Calu3 (cell line): ENCODE measurements around the gene LPCAT4. TPM values are rescaled to one million over a fixed set of nuclear protein-coding genes. Genes with fewer than 3 reads are reported as not detected.
A peak's percentile ranks its signal among the peaks of the same experiment; 100 is the strongest.
"Not testable (repeated sequence)": the region's sequence is repeated elsewhere in the genome, so short reads cannot be mapped to it uniquely, and the experiment has no call there.

Experiments
- BruUV-seq: library from RNA; stranded (reverse); fragments of 400-500 nt; replicated peaks from 2 replicates; lab custom pipeline; 2021; lab: Mats Ljungman, UMichigan
- CTCF ChIA-PET: fragments of 300-600 bp; sonication (Branson Sonifier 250); formaldehyde crosslinking; loops from one replicate; lab custom pipeline; 2022; ENCODE audit warnings: antibody characterized with exemption; lab: Charles Lee
- DNase-seq: peaks from one replicate; pipeline ENCODE4 v3.0.0; 2022
- H3K27ac Mint-ChIP-seq: one replicate; pipeline ENCODE4 v1.8.0; 2022; ENCODE audit warnings: mixed read lengths; ENCODE audit not compliant: unreplicated experiment
- H3K27me3 Mint-ChIP-seq: one replicate; pipeline ENCODE4 v1.8.0; 2022; ENCODE audit warnings: mixed read lengths; ENCODE audit not compliant: unreplicated experiment
- H3K36me3 Mint-ChIP-seq: one replicate; pipeline ENCODE4 v1.8.0; 2022; ENCODE audit warnings: mild to moderate bottlenecking, moderate library complexity, mixed read lengths; ENCODE audit not compliant: insufficient read depth, unreplicated experiment
- H3K4me1 Mint-ChIP-seq: one replicate; pipeline ENCODE4 v1.8.0; 2022; ENCODE audit warnings: mild to moderate bottlenecking, low read depth, mixed read lengths; ENCODE audit not compliant: unreplicated experiment
- H3K4me3 Mint-ChIP-seq: one replicate; pipeline ENCODE4 v1.8.0; 2022; ENCODE audit warnings: mild to moderate bottlenecking, low read depth, moderate library complexity, mixed read lengths; ENCODE audit not compliant: unreplicated experiment
- H3K9me3 Mint-ChIP-seq: one replicate; pipeline ENCODE4 v1.8.0; 2022; ENCODE audit warnings: low read depth, mixed read lengths; ENCODE audit not compliant: unreplicated experiment
- CTCF ChIP-seq: fragments of 200-600 bp; IDR thresholded peaks from one replicate; pipeline ENCODE4 v1.8.0; 2022; ENCODE audit warnings: antibody characterized with exemption; ENCODE audit not compliant: unreplicated experiment
- intact Hi-C: fragments of 100-400 bp; cut with micrococcal nuclease; formaldehyde crosslinking; loops from one replicate; pipeline ENCODE4 v1.10.0; 2022; ENCODE audit not compliant: unreplicated experiment
- total RNA-seq: library from RNA; stranded (reverse); gene quantifications from 2 replicates; pipeline ENCODE4 v1.2.3, GENCODE V29; 2022

The LPCAT4 gene
- total RNA-seq, 1 experiment from 2014 or later, result 28.9 TPM

- no peaks in the 10 kb centered on the region for H3K9me3 Mint-ChIP-seq
- CTCF ChIA-PET, result no interaction called here
- intact Hi-C loops, result no loop called here
- H3K4me1 Mint-ChIP-seq, result no peaks in the 10 kb centered on the region
- no peak for TF ChIP-seq CTCF
- H3K27ac Mint-ChIP-seq, result no peak overlapping the region
- no peak for DNase-seq
- no peaks in the 10 kb centered on the region for H3K27me3 Mint-ChIP-seq
- no peak overlapping the region for H3K4me3 Mint-ChIP-seq
- H3K36me3 Mint-ChIP-seq, result no peaks in the 10 kb centered on the region
- no TSS peak for BruUV-seq
Measured at GRCh38 chr15:34349769-34350168, 17.2 kb downstream of the LPCAT4 start.

- H3K4me3 Mint-ChIP-seq, result no peak overlapping the region
- no peaks in the 10 kb centered on the region for H3K27me3 Mint-ChIP-seq
- no peak for DNase-seq
- no TSS peak for BruUV-seq
- CTCF ChIA-PET, result no interaction called here
- H3K9me3 Mint-ChIP-seq, result no peaks in the 10 kb centered on the region
- H3K4me1 Mint-ChIP-seq, result no peaks in the 10 kb centered on the region
- no peak overlapping the region for H3K27ac Mint-ChIP-seq
- no peaks in the 10 kb centered on the region for H3K36me3 Mint-ChIP-seq
- intact Hi-C loops, result no loop called here
- no peak for TF ChIP-seq CTCF
Measured at GRCh38 chr15:34348735-34349300, 18.2 kb downstream of the LPCAT4 start.

GRCh38 chr15:34347951-34348638, 18.9 kb downstream of the LPCAT4 start:
- H3K4me3 Mint-ChIP-seq, result no peak overlapping the region
- H3K27ac Mint-ChIP-seq, result no peak overlapping the region
- no peaks in the 10 kb centered on the region for H3K4me1 Mint-ChIP-seq
- H3K36me3 Mint-ChIP-seq, result no peaks in the 10 kb centered on the region
- BruUV-seq, result no TSS peak
- H3K27me3 Mint-ChIP-seq, result no peaks in the 10 kb centered on the region
- intact Hi-C loops, result no loop called here
- H3K9me3 Mint-ChIP-seq, result no peaks in the 10 kb centered on the region
- TF ChIP-seq CTCF, result no peak
- CTCF ChIA-PET, result no interaction called here
- DNase-seq, result no peak

- no peaks in the 10 kb centered on the region for H3K9me3 Mint-ChIP-seq
- DNase-seq, result peak; percentile 78
- TF ChIP-seq CTCF, result peak; percentile 52
- no TSS peak for BruUV-seq
- H3K36me3 Mint-ChIP-seq, result peaks cover 5% of the 10 kb centered on the region
- H3K27me3 Mint-ChIP-seq, result no peaks in the 10 kb centered on the region
- H3K27ac Mint-ChIP-seq, result no peak within 1 kb of the TSS
- intact Hi-C loops, result loop anchor here (2.0 kb wide), 1 partner anchor 26 kb away; no protein-coding TSS in a partner anchor
- H3K4me3 Mint-ChIP-seq, result no peak within 1 kb of the TSS
- H3K4me1 Mint-ChIP-seq, result no peaks in the 10 kb centered on the region
- CTCF ChIA-PET, result interaction anchor here (0.7 to 1.1 kb wide), 2 partner anchors 17 to 456 kb away, joined by 4 to 8 read pairs; no protein-coding TSS in a partner anchor
Measured at GRCh38 chr15:34342737-34343575, 24.0 kb downstream of the LPCAT4 start, which contains the start of the genes NOP10 and NUTM1. TSS of gene NOP10 (minus strand) at chr15:34343136. CDS start at chr15:34343073, 63 bp downstream. TSS of gene NUTM1 (plus strand) at chr15:34343315. CDS start at chr15:34343697, 382 bp downstream.

- H3K4me3 Mint-ChIP-seq, H3K27me3 Mint-ChIP-seq, H3K4me1 Mint-ChIP-seq, H3K27ac Mint-ChIP-seq, H3K9me3 Mint-ChIP-seq, DNase-seq, BruUV-seq: not testable (repeated sequence)
- CTCF ChIA-PET, result interaction anchor here (0.7 to 1.1 kb wide), 2 partner anchors 18 to 457 kb away, joined by 4 to 8 read pairs; no protein-coding TSS in a partner anchor
- intact Hi-C loops, result loop anchor here (2.0 kb wide), 1 partner anchor 27 kb away; no protein-coding TSS in a partner anchor
- H3K36me3 Mint-ChIP-seq, result peaks cover 10% of the 10 kb centered on the region
Measured at GRCh38 chr15:34342213-34342736, 24.7 kb downstream of the LPCAT4 start.
